HepG2 (cell line): ENCODE measurements around the gene MZF1. TPM values are rescaled to one million over a fixed set of nuclear protein-coding genes. Genes with fewer than 3 reads are reported as not detected.

Experiments
- ESRRA ChIP-seq: sonication (generic); formaldehyde crosslinking; IDR thresholded peaks from 2 replicates; pipeline ENCODE4 v1.5.1; 2020; ENCODE audit warnings: mild to moderate bottlenecking, low read depth, missing genetic modification reagents
- PCBP2 ChIP-seq: fragments of 200-400 bp; formaldehyde crosslinking; optimal IDR thresholded peaks from 2 replicates; pipeline ENCODE3; 2018; ENCODE audit warnings: low read length, low read depth; ENCODE audit not compliant: poor library complexity, severe bottlenecking
- RFXAP ChIP-seq: sonication (generic); formaldehyde crosslinking; IDR thresholded peaks from 2 replicates; pipeline ENCODE4 v1.4.0; 2020; ENCODE audit warnings: missing genetic modification reagents, borderline replicate concordance
- SATB2 ChIP-seq: sonication (generic); formaldehyde crosslinking; IDR thresholded peaks from 2 replicates; pipeline ENCODE4 v1.5.0; 2020; ENCODE audit warnings: missing genetic modification reagents
- ZBTB1 ChIP-seq: sonication (generic); formaldehyde crosslinking; IDR thresholded peaks from 2 replicates; pipeline ENCODE4 v1.4.0; 2020; ENCODE audit warnings: missing genetic modification reagents, borderline replicate concordance
- ZBTB46 ChIP-seq: sonication (generic); formaldehyde crosslinking; IDR thresholded peaks from 2 replicates; pipeline ENCODE4 v1.4.0; 2020; ENCODE audit warnings: mild to moderate bottlenecking, missing genetic modification reagents, borderline replicate concordance
- ZFP91 ChIP-seq: sonication (generic); formaldehyde crosslinking; IDR thresholded peaks from 2 replicates; pipeline ENCODE4 v1.9.0; 2022; ENCODE audit warnings: missing genetic modification reagents, mild to moderate bottlenecking, borderline replicate concordance
- ZNF180 ChIP-seq: sonication (generic); formaldehyde crosslinking; IDR thresholded peaks from 2 replicates; pipeline ENCODE4 v1.4.0; 2020; ENCODE audit warnings: low read depth, missing genetic modification reagents, borderline replicate concordance
- ZNF335 ChIP-seq: sonication (generic); formaldehyde crosslinking; IDR thresholded peaks from 2 replicates; pipeline ENCODE4 v1.4.0; 2020; ENCODE audit warnings: missing genetic modification reagents
- ZNF432 ChIP-seq: sonication (generic); formaldehyde crosslinking; IDR thresholded peaks from 2 replicates; pipeline ENCODE4 v1.5.0; 2020; ENCODE audit warnings: missing genetic modification reagents, mild to moderate bottlenecking, borderline replicate concordance
- ZNF468 ChIP-seq: sonication (generic); formaldehyde crosslinking; IDR thresholded peaks from 2 replicates; pipeline ENCODE4 v1.8.0; 2022; ENCODE audit warnings: mild to moderate bottlenecking, moderate library complexity, missing genetic modification reagents
- ZNF484 ChIP-seq: sonication (generic); formaldehyde crosslinking; IDR thresholded peaks from 2 replicates; pipeline ENCODE4 v1.5.1; 2020; ENCODE audit warnings: mild to moderate bottlenecking, low read depth, missing genetic modification reagents, borderline replicate concordance
- ZNF557 ChIP-seq: sonication (generic); formaldehyde crosslinking; IDR thresholded peaks from 2 replicates; pipeline ENCODE4 v1.4.0; 2020; ENCODE audit warnings: missing genetic modification reagents
- polyA plus RNA-seq, 8 experiments: library from polyadenylated mRNA; depleted of rRNA in 3 of 8; stranded (reverse) in 7 of 8; unstranded in 1 of 8; fragments of >200 nt; fragmentation: Illumina TruSeq in 4 of 8; extraction: Trizol in 4 of 8; gene quantifications; 2 replicates each; pipeline versions ENCODE4 v1.2.1 to v1.2.3, GENCODE V29; 2011 to 2016; ENCODE audit warnings: low read depth in 4 of 8, missing spikeins in 1 of 8, mixed read lengths in 1 of 8; ENCODE audit not compliant: insufficient read depth in 1 of 8
- total RNA-seq, 5 experiments: library from RNA; depleted of rRNA; stranded (reverse); fragments of >200 nt; fragmentation: Illumina TruSeq; extraction: Trizol; gene quantifications; 2 replicates each; pipeline ENCODE4 v1.2.3, GENCODE V29; 2016; ENCODE audit warnings: low read depth in 1 of 5

MZF1 gene
- total and polyA plus RNA-seq, 2 of the 13 experiments (the other 11 are each of a cell fraction or from before 2014, with no cell fraction given): 3.1 to 8.1 TPM

- TF ChIP-seq ZNF180 (CRISPR knock-in tag) (0 out of 2 replicates have a peak, but pooled peaks have one; percentile 21), ESRRA (CRISPR knock-in tag) (peak; percentile 93), ZBTB1 (CRISPR knock-in tag) (peak; percentile 48; the same call in 1 of the 2 replicates), ZBTB46 (peak; percentile 74; the same call in 1 of the 2 replicates), ZFP91 (CRISPR knock-in tag) (peak; percentile 97), ZNF432 (CRISPR knock-in tag) (no peak), ZNF557 (CRISPR knock-in tag) (no peak), SATB2 (0 out of 2 replicates have a peak, but pooled peaks have one; percentile 30), PCBP2 (no peak), ZNF468 (peak; percentile 24; the same call in 1 of the 2 replicates), ZNF335 (peak; percentile 92), ZNF484 (no peak), RFXAP (CRISPR knock-in tag) (no peak; the same call in 1 of the 2 replicates)
Measured at GRCh38 chr19:58519355-58520256, 53.5 kb downstream of the MZF1 start, which contains the start of gene ZBTB45 (continued).
